Measurements from ENCODE around the gene PBX1.

Gene PBX1

DNA sequence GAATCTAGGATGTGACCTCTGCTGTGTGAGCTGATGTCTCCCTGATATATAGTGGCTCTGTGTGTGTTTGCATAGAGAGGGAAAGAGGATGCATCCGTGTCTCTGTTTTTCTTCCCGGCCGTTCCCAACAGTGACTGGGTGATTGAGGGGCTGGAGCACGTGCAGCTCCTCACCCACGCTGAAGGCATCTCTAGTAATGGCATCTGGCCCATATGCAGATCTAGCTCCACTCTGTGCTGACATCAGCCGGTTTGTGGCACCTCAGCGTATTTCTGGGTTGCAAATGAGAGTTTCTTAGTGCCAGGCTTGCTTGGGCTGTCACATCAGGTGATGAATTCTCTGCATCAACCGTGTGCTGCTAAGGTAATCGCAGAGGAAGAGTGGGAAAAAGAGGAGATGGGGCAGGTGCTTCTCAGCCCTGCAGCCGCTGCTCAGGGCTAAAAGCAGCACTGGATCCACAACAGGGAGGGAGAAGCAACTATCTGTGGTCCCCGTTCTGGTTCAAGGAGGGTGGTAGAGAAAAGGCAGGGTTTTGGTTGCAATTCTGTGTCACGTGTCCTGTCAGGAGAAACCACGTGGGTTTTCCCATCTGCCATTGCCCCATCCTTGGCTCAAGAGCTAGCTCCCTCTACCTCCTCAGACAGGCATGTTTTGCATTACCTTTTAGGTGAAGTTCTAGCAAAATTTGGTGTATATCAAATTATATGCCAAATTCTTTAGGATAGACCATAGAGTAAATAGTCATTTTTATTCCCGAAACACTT, 282.9 kb downstream of the PBX1 start:
- no peak for DNase-seq

DNA sequence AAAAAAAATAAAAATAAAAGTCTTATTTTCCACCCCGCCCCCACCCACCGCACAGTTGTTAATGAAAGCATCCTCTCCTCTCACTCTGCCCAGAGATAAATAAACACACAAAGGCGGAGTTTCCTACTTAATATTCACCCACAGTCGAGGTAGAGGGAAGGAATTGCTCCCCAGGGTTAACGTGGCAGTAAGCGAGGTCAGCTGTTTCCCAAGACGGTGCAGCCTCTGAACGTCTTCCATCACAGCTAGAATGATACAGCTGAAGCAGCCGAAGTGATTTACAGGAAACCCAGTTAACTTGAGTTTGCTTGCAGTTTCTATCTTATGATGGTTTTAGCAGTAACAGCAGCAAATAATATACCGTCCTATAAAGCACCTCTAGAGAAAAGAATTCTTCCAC, 283.9 kb downstream of the PBX1 start:
- no peak for DNase-seq

DNA sequence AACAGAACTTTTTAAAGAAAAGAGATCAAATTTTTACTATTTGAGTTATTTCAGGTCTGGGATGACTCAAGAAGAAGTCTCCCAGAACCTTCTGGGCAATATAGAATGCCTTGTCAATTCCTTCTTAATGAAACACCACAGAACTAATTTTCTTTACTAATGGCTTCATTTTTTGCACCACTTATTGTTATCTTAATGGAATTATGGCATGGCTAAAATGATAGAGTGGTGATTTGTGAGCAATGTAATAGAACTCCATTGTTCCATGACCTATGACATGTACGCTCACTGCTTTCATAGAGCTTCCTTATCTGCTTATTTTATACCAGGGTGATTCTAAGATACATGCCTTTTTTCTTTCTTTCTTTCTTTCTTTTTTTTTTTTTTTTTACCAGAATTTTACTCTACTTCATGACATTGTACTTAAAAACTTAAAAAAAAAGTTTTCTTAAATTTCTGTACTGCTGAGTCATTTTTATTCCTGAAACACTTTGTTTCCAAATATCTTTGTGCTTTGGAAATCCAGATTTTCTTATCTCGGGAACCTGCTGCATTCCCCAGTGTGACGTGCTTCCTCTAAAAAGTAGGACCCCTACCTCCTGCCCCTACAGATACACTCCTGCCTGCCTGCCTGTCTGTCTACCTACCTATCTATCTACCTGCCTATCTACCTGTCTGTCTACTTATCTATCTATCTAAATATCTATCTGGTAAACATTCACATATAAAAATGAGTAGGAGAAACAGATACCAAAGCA, 284.9 kb downstream of the PBX1 start:
- no peak for DNase-seq

DNA sequence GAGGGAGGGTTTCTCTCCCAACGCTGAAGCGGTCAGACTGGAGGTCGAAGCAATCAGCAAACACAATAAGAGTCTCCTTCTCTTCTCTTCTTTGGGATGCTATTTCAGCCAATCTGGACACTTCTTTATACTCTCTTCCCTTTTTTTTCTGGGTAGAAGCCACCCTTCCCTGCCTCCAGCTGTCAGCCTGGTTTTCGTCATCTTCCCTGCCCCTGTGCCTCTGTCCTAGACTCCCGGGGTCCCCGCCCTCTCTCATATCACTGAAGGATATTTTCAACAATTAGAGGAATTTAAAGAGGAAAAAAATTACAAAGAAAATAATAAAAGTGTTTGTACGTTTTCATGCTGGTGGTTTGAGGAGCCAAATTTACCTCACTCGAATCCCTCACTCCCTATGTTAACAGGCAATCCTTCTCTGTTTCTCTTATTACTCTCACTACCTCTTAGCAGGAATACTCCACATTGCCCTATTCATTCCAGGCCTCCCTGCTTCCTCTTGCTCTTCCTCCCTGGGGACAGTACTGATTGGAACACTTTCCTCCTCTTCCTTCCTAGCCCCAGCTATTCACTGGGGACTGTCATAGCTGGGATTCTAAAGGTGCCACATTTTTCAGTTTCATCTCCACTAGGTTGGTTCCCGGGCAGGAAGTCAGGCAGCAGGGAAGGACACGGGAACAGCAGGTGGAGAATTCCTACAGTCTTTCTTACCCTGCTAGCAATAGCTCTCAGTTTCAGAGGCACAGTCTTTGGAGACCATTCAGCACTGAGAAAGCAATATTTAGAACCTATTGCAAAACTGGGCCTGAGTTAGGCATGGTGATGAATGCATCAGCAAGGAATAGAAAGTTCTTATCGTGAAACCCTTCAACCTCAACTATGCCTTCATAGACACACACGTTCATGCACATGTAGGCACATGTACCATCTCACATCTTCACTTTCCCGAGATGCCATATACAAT, 288.0 kb downstream of the PBX1 start:
- no peak for DNase-seq

DNA sequence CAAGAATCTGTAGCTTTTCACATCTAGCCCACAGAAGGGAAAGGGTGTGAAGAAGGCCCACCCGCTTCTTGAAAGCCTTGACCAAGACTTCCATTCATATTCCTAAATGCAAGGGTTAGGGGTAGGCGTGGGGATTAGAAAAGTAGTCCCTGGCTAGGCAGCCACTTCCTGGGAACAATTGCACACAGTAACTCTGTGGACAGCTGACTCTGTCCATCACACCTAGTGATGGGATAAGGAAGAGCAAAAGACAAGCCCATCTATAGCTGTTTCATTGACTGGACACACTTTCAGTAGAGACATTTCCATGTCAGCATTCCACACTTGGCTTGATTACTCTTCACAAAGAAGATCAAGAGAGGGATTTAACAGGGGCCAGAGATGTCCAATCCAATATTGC, 294.2 kb downstream of the PBX1 start:
- DNase-seq: no peak

DNA sequence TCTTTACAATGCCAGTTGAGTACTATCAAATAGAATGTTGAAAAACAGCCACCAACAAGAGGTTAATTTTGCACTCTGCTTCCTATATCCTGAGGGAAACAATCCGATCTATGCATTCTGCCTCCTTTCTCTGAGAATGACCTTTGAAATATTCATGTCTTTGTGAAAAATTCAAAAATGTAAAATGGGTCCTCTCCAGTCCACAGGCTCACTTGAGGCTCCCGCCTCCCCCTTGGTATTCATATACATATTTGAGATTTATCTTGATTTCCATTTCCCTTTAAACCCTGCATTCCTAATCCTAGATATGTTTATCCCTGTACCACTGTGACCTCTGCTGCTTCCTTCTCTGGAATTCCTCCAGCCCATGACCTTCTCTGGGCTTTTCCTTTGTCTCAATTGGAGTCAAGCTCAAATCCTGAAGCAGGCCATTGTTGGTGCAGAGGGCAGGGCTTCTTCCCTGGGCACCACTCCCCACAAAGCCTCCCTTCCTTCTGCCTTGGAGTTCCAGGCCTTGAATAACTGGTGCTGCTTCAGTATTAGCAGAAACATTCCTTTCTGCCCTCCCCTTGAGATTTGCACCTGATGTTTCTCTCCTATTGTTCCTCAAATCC, 296.8 kb downstream of the PBX1 start:
- no peak for DNase-seq

DNA sequence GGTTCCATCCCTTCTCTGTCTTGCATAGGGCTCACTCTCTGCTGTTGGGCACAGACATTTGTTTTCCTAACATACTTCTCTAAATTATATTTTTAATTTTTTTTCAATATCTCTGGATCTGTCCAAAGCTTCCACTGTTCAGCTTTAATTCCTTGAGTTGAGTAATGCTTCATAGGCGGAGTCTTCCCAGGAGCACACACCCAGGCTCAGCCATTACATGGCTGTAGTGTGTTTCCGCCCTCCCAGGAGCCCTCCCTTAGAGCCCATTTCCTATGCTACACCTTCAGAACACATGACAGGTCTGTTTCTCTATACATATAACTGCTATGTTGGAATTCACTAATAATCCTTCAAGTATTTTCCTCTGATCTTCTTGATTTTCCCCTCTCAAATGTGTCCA, 297.4 kb downstream of the PBX1 start:
- no peak for DNase-seq

DNA sequence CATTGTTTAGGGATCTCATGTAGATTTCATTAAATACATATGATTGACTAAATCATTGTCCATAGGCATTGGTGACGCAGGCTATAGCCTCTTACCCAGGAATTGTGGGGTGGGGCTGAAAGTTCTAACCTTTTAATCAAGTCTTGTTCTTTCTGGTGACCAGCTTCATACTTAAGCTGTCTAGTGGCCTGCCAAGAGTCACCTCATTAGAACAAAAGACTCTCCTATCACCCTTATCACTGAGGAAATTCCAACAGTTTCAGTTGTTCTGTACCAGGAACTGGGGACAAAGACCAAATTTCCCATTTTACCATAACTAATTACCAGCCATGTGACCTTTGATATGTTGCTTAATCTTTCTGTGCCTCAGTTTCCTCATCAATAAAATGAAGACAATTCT, 298.5 kb downstream of the PBX1 start:
- DNase-seq: no peak

DNA sequence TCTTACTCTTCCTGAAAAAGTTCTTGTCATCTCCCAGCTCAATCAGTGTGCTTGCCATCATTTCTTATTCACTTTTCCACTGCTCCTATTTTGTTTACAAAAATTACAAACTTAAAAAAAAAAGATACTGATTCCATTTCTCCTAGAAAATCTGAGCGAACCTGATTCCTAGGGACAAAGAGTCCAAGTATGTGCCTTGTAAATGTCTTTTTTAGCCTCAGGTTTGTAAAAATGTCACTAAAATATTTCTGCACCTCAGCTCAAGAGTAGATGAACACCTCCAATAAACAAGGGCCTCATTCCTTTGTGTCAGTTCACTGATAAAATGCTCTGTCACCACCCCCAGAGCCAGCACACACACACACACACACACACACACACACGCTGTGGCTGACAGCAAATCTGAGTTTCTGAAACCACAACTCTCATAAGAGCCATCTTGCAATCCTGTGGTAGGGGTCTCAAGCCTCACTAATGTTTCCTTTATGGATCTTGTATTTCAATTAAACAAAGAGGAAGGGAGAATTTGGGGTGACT, 299.2 kb downstream of the PBX1 start:
- no peak for DNase-seq

DNA sequence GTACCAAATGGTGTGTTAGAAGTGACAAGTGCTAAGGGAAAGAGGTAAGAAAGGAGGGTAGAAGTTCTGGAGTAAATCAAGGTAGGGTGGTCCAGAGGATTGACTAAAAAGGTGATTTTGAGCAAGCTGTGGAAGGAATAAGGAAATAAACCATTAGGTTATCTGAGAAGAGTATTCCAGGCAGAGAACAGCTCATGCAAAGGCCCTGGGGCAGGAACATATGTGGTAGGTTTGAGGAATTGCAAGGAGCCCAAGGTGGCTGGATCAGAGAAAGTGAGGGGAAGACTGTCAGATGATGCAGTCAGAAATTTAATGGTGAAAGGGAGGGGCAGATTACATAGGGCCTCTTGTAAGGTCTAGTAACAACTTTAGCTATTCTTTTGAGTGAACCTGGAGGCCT, 302.6 kb downstream of the PBX1 start:
- DNase-seq: no peak

DNA sequence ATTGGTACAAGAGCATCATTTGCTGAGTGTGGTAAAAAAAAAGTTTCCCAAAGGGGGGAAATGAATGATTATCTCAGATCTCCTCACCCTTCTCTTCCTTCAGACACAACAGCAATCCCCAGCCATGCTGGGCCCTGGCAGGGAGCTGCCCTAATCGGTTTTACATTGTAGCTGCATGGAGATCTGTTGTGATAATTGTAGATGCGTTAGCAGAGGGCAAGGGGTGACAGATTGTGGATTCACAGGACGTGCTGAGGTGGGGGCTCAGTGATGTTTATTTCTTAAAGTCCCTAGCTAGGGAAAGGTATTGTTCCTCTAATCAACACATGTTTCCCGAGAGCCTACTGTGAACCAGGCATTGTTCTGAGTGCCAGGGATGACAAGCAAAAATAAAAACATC, 304.1 kb downstream of the PBX1 start:
- no peak for DNase-seq

DNA sequence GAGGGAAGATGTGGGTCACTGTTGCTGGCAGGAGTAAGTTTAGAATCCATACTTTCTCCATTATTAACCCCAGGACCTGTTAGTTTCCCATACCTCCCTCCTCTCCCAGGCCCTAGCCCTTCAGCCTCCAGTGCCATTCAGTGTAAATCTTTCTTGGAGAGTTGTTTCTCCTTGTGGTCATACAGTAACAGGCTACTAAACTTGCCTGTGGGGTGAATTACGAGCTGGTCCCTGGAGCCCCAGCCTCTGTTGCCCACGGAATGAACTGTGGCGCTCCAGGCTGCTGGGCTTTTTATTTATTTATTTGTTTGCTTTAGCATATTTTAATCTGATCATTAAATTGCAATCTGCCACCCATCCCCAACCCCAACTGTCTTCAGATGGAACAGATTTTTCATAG, 305.2 kb downstream of the PBX1 start:
- no peak for DNase-seq

DNA sequence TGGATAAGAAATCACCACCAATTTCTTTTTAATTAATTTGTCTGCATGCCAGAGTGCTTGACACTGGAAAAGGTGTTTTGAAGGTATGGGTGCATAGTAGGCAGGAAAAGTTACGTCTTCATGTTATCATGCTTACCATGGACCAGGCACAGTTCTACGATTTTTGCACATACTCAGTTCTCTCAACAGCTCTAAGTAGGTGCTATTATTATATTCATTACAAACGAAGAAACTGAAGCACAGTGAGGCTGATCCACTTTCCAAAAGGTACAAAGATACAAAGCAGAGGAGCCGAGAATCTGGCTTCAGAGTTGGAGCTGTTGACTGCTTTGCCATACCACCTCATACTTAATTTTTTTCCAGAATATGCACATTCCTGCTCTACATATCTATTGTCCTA, 306.4 kb downstream of the PBX1 start:
- no peak for DNase-seq

DNA sequence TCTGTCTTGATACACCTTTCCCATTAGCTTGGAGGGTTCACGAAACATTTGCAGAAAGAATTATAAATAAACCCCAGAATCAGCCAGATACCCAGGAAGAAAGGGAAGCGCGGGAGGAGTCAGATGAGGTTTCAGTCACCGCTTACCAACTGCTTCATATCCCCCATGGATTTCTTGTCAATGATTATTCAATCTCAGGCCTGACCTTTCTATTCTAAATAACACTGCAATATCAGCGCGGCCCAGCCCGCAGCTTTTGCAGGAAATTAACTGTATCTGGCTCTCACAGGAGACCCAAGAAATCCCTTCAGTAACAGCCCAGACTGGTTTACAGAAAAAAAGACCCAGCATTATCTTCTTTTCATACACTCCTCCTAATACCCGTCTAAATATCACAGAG, 308.6 kb downstream of the PBX1 start:
- DNase-seq: no peak

DNA sequence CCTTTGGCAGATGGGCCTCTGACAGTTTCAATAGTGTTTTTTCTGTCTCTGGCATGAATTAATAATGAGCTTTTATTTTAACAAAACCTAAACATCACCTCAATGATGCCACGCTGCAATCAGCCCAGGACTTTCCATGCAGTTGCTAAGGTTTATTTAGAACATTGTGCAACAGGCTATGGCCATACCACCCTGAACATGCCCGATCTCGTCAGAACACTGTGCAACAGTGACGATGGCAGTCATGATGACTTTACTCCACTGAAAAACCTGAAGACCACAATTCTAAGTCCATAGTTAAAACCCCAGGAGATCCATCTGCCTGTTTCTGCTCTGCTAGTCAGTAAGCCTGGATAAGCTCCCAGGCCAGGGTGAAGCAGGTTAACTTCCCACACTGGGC, 310.0 kb downstream of the PBX1 start:
- no peak for DNase-seq

DNA sequence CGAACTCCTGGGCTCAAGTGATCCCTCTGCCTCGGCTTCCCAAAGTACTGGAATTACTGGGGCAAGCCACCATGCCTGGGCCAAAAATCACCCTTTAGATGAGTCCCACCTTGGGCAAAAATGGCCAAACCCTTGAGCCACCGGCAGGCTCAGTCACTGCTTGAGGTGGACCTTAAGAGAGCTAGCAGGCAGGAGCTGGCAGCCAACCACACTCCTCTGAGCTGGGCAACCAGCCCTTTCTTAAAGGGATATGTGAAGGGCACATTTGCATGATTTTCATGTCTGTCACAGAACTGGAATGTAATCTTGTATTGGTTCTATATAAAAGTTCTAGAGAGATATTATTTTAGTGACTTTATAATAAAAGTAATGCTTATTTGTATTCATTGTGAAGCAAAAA, 316.5 kb downstream of the PBX1 start:
- no peak for DNase-seq

DNA sequence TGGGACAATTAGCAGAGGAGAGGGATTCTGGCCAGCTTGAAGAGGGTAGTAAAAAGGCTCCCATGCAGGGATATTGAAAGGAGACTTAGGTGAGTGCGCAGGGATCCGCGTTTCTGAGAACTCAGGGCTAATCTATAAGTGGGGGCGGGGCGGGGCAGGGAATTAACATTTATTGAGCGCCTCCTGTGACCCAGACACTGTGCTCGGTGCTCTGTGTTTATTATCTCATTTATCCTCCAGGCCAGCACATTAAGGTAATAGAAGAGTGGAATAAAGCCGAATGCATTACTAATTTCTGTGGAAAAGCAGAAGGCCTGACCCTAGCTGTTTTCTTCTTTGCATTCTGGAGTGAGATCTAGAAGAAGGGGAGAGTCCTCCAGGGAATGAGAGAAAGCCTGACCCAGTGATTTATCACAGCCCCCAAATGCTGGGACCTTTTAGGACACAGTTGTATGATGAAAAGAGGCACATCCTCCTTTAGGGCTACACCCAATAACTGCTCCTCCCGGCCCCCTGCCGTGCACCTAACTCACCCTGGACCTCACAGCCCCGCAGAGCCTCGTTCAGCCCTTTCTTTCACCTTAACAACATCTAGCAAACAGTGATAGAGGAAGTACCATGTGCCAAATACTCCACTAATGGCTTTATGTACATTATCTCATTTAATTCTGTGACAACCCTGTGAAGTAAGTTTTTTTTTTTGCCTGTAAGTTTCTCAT, 317.6 kb downstream of the PBX1 start:
- DNase-seq: no peak

DNA sequence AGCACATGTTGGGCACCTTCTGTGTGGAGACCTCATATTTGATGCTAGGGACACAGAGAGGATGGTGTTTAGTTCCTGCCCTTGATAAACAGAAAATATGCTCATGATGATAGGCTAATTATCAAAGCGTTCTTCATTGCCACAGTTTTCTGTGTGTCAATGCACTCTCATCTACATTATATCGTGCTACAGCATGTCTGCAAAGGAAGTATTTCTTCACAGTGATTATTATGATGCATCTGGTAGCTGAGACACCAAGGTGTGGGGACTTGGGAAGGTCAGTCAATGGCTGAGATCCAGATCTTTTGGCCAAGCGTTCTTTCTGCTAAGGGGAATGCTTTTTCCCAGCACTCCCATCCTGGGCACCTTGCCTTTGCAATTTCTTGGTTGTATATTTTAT, 321.2 kb downstream of the PBX1 start:
- DNase-seq: no peak

DNA sequence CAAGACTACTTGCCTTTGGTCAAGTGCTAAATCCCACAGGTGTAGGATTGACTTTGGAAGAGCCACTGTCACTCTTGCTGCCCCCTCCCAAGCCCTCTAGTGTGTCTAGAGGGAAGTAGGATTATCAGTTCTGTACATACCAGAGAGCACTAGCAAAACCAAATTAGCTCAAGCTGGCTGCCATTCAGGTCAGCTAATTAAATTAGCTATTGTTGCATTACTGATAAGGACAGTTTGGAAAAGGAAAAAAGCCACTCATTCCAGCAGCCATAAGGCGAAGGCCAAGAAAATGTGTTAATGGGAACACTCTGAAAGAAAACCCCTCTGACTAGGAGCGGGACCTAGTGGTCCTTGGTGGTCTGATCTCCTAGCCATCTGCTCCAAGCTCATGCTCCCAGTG, 321.7 kb downstream of the PBX1 start:
- no peak for DNase-seq

DNA sequence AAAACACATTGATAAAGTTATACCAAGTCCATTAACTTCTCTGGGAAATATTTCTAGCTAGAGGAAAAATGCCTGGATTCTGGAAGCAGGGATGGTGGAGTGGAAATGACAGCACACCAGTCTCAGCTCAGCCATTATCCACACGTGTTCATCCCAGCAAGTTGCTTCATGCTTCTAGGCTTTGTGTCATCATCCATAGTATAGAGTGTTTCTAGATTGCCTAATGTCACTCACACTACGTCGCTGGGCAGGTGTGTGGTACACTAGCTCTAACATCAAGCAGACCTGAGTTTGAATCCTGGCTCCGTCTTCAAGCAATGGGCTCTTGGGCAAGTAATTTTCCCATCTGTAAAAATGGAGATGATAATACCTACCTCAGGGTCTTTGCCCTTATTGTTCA, 326.3 kb downstream of the PBX1 start:
- no peak for DNase-seq

DNA sequence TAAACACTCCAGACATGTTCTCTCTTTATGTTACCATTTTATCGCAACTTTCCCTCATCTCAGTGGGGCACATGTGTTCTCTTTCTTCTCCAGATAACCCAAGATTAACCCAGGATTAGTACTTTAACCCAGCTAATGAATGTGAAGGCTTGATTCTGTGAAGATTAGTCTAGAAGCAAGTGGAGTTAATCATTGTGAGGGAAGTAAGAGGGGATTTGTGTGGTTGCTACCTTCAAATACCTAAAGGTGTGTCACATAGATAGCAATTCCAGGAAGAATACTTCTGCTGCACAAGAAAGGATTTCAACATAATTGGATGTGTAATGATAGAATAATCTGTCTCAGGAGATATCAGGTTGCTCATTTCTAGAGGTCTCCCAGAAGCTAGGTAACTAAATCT, 327.1 kb downstream of the PBX1 start:
- no peak for DNase-seq

DNA sequence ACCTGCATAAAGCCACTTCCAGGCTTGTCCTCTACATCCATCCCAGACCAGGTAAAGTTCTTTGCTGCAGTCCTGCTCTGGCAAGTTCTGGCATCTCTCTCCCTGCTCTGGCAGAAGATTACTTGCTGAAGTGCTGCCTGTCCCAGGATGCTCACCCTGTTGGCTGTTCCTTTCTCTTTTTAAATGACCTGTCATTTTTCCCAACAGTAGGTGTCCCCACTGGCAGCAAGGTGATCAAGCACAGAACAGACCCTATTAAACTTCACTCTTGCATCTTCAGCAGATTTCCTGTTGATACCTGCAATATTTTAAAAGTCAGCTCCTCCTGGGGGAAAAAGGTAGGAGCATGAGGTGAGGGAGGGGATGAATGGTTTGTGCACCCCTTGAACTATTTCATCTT, 332.6 kb downstream of the PBX1 start:
- DNase-seq: no peak

Data from NCI-H1436 (cell line).